GM21515 (cell line): ENCODE data around the gene DHDH.
"Not testable (repeated sequence)": the region's sequence is repeated elsewhere in the genome, so short reads cannot be mapped to it uniquely, and the experiment has no call there.

Experiments
- ATAC-seq: cut with Tn5 transposase; IDR thresholded peaks from one replicate; pipeline ENCODE4 v1.9.1; 2021; ENCODE audit not compliant: unreplicated experiment

DHDH gene

GRCh38 chr19:48915757-48916156 lies 17.7 kb upstream of the DHDH start:
- no peak for ATAC-seq

- ATAC-seq = no peak
Observed at GRCh38 chr19:48918071-48918470, 15.4 kb upstream of the DHDH start.

GRCh38 chr19:48918801-48919247 lies 14.7 kb upstream of the DHDH start:
- ATAC-seq = no peak

- ATAC-seq = not testable (repeated sequence)
Observed at GRCh38 chr19:48919271-48919670, 14.2 kb upstream of the DHDH start.

GRCh38 chr19:48920949-48921348 lies 12.6 kb upstream of the DHDH start:
- no peak for ATAC-seq

GRCh38 chr19:48921721-48922500 lies 11.6 kb upstream of the DHDH start:
- ATAC-seq = no peak

GRCh38 chr19:48922548-48923490 lies 10.7 kb upstream of the DHDH start:
- ATAC-seq = no peak

GRCh38 chr19:48925240-48925843 lies 8.2 kb upstream of the DHDH start:
- ATAC-seq = no peak

- ATAC-seq = not testable (repeated sequence)
Observed at GRCh38 chr19:48925890-48926289, 7.6 kb upstream of the DHDH start.

- ATAC-seq = no peak
Observed at GRCh38 chr19:48926909-48927308, 6.6 kb upstream of the DHDH start.

- ATAC-seq = not testable (repeated sequence)
Observed at GRCh38 chr19:48927692-48928091, 5.8 kb upstream of the DHDH start.

GRCh38 chr19:48928164-48929025 lies 5.1 kb upstream of the DHDH start:
- ATAC-seq = no peak

GRCh38 chr19:48934837-48935236 lies 1.3 kb downstream of the DHDH start:
- ATAC-seq = no peak

- ATAC-seq = no peak
Observed at GRCh38 chr19:48935864-48936263, 2.4 kb downstream of the DHDH start.

GRCh38 chr19:48938256-48938655 lies 4.8 kb downstream of the DHDH start:
- no peak for ATAC-seq

- ATAC-seq = no peak
Observed at GRCh38 chr19:48940902-48941301, 7.4 kb downstream of the DHDH start.

- no peak for ATAC-seq
Observed at GRCh38 chr19:48943081-48943480, 9.6 kb downstream of the DHDH start.

GRCh38 chr19:48945415-48945814 lies 11.9 kb downstream of the DHDH start:
- ATAC-seq = no peak

- no peak for ATAC-seq
Observed at GRCh38 chr19:48945817-48946216, 12.3 kb downstream of the DHDH start.

GRCh38 chr19:48946463-48947257 lies 13.2 kb downstream of the DHDH start:
- no peak for ATAC-seq
